ENCODE measurements around the gene PILRA.
"Not testable (repeated sequence)": the region's sequence is repeated elsewhere in the genome, so short reads cannot be mapped to it uniquely, and the experiment has no call there.

Gene PILRA

GRCh38 chr7:100367676-100368613, 5.3 kb upstream of the PILRA start:
- Mint-ChIP-seq H3K27ac (peak overlapping the region; percentile 94), H3K9me3 (no peaks in the 10 kb centered on the region), H3K36me3 (peaks cover 59% of the 10 kb centered on the region), H3K4me1 (peaks cover 61% of the 10 kb centered on the region), H3K4me3 (peak overlapping the region; percentile 65)
- DNase-seq (ENCODE audit: low spot score in 2 of 2) = no peak
- ATAC-seq = no peak

GRCh38 chr7:100369105-100369504, 4.2 kb upstream of the PILRA start:
- H3K27ac Mint-ChIP-seq = peak overlapping the region; percentile 54

GRCh38 chr7:100370303-100370702, 3.0 kb upstream of the PILRA start:
- ATAC-seq = no peak
- no peaks in the 10 kb centered on the region for H3K9me3 Mint-ChIP-seq
- DNase-seq (ENCODE audit: low spot score in 2 of 2) = no peak
- no peak overlapping the region for H3K4me3 Mint-ChIP-seq
- peaks cover 61% of the 10 kb centered on the region for H3K4me1 Mint-ChIP-seq
- H3K36me3 Mint-ChIP-seq = peaks cover 39% of the 10 kb centered on the region
- H3K27ac Mint-ChIP-seq = peak overlapping the region; percentile 96

More at GRCh38 chr7:100369105-100369504, 4.2 kb upstream of the PILRA start:
- DNase-seq (ENCODE audit: low spot score in 2 of 2) = no peak
- H3K4me1 Mint-ChIP-seq = peaks cover 60% of the 10 kb centered on the region
- no peak for ATAC-seq
- H3K36me3 Mint-ChIP-seq = peaks cover 47% of the 10 kb centered on the region
- H3K9me3 Mint-ChIP-seq = no peaks in the 10 kb centered on the region
- H3K4me3 Mint-ChIP-seq = no peak overlapping the region

- DNase-seq (ENCODE audit: low spot score in 2 of 2) (no peak), ATAC-seq (no peak)
- Mint-ChIP-seq H3K36me3 (peaks cover 34% of the 10 kb centered on the region), H3K9me3 (no peaks in the 10 kb centered on the region), H3K4me1 (peaks cover 57% of the 10 kb centered on the region), H3K27ac (peak overlapping the region; percentile 96), H3K4me3 (no peak overlapping the region)
Observed at GRCh38 chr7:100370746-100371145, 2.5 kb upstream of the PILRA start.

- peaks cover 48% of the 10 kb centered on the region for H3K4me1 Mint-ChIP-seq
- H3K27ac Mint-ChIP-seq = peak overlapping the region; percentile 96
- H3K9me3 Mint-ChIP-seq = no peaks in the 10 kb centered on the region
- ATAC-seq (peak; percentile 1), DNase-seq (ENCODE audit: low spot score in 2 of 2) (no peak)
- H3K36me3 Mint-ChIP-seq = peaks cover 25% of the 10 kb centered on the region
- peak overlapping the region; percentile 54 for H3K4me3 Mint-ChIP-seq
Observed at GRCh38 chr7:100371561-100372171, 1.6 kb upstream of the PILRA start.

GRCh38 chr7:100372256-100372655, 1.0 kb upstream of the PILRA start:
- H3K4me1 Mint-ChIP-seq = peaks cover 42% of the 10 kb centered on the region
- H3K36me3 Mint-ChIP-seq = peaks cover 19% of the 10 kb centered on the region
- peak overlapping the region; percentile 96 for H3K27ac Mint-ChIP-seq
- no peaks in the 10 kb centered on the region for H3K9me3 Mint-ChIP-seq
- DNase-seq (ENCODE audit: low spot score in 2 of 2) = no peak
- H3K4me3 Mint-ChIP-seq = peak overlapping the region; percentile 54
- ATAC-seq = peak; percentile 77

GRCh38 chr7:100372694-100373093, 593 bp upstream of the PILRA start:
- ATAC-seq (no peak), DNase-seq (ENCODE audit: low spot score in 2 of 2) (no peak)
- Mint-ChIP-seq H3K36me3 (peaks cover 15% of the 10 kb centered on the region), H3K9me3 (no peaks in the 10 kb centered on the region), H3K4me3 (peak overlapping the region; percentile 54), H3K27ac (peak overlapping the region; percentile 96), H3K4me1 (peaks cover 38% of the 10 kb centered on the region)

GRCh38 chr7:100373870-100374598, 747 bp downstream of the PILRA start:
- not testable (repeated sequence) for H3K9me3 Mint-ChIP-seq; ATAC-seq; H3K4me3 Mint-ChIP-seq; DNase-seq (ENCODE audit: low spot score in 2 of 2)
- Mint-ChIP-seq H3K27ac (peak overlapping the region; percentile 89), H3K4me1 (peaks cover 31% of the 10 kb centered on the region), H3K36me3 (peaks cover 12% of the 10 kb centered on the region)

GRCh38 chr7:100374601-100375000, 1.3 kb downstream of the PILRA start:
- peaks cover 12% of the 10 kb centered on the region for H3K36me3 Mint-ChIP-seq
- H3K9me3 Mint-ChIP-seq = no peaks in the 10 kb centered on the region
- no peak overlapping the region for H3K4me3 Mint-ChIP-seq
- H3K4me1 Mint-ChIP-seq = peaks cover 28% of the 10 kb centered on the region
- DNase-seq (ENCODE audit: low spot score in 2 of 2) (no peak), ATAC-seq (peak; percentile 68)
- peak overlapping the region; percentile 89 for H3K27ac Mint-ChIP-seq

- Mint-ChIP-seq H3K27ac (no peak overlapping the region), H3K36me3 (peaks cover 5% of the 10 kb centered on the region), H3K9me3 (no peaks in the 10 kb centered on the region), H3K4me1 (peaks cover 28% of the 10 kb centered on the region), H3K4me3 (no peak overlapping the region)
- ATAC-seq = no peak
- no peak for DNase-seq (ENCODE audit: low spot score in 2 of 2)
Observed at GRCh38 chr7:100376066-100376465, 2.8 kb downstream of the PILRA start.

- Mint-ChIP-seq H3K4me1 (peaks cover 23% of the 10 kb centered on the region), H3K4me3 (no peak overlapping the region), H3K27ac (no peak overlapping the region), H3K36me3 (no peaks in the 10 kb centered on the region), H3K9me3 (no peaks in the 10 kb centered on the region)
- DNase-seq (ENCODE audit: low spot score in 2 of 2) (no peak), ATAC-seq (no peak)
Observed at GRCh38 chr7:100378114-100378755, 4.9 kb downstream of the PILRA start.

GRCh38 chr7:100380196-100380595, 6.9 kb downstream of the PILRA start:
- Mint-ChIP-seq H3K4me1 (peaks cover 12% of the 10 kb centered on the region), H3K36me3 (no peaks in the 10 kb centered on the region), H3K27ac (no peak overlapping the region), H3K4me3 (no peak overlapping the region), H3K9me3 (no peaks in the 10 kb centered on the region)
- ATAC-seq (no peak), DNase-seq (ENCODE audit: low spot score in 2 of 2) (no peak)

- H3K4me1 Mint-ChIP-seq = peaks cover 11% of the 10 kb centered on the region
- DNase-seq (ENCODE audit: low spot score in 2 of 2); H3K4me3 Mint-ChIP-seq; H3K36me3 Mint-ChIP-seq; H3K9me3 Mint-ChIP-seq; H3K27ac Mint-ChIP-seq; ATAC-seq: not testable (repeated sequence)
Observed at GRCh38 chr7:100381531-100382233, 8.4 kb downstream of the PILRA start.

- Mint-ChIP-seq H3K27ac (peak overlapping the region; percentile 5), H3K4me1 (peaks cover 11% of the 10 kb centered on the region)
- not testable (repeated sequence) for H3K9me3 Mint-ChIP-seq; H3K36me3 Mint-ChIP-seq; DNase-seq (ENCODE audit: low spot score in 2 of 2); ATAC-seq; H3K4me3 Mint-ChIP-seq
Observed at GRCh38 chr7:100382234-100382853, 9.1 kb downstream of the PILRA start.
